GM12873 (cell line): ENCODE results near the gene SRCIN1.

ENCODE experiments used
- CTCF ChIP-seq: IDR thresholded peaks from 2 replicates; pipeline ENCODE4 v1.5.1; 2012; ENCODE audit warnings: low read depth, mild to moderate bottlenecking, moderate library complexity, low read length, control low read depth; ENCODE audit not compliant: insufficient read depth; ENCODE audit errors: missing control alignments

Gene SRCIN1

GRCh38 chr17:38508954-38509771 lies 96.6 kb downstream of the SRCIN1 start:
- peak; percentile 93 for TF ChIP-seq CTCF

- no peak for TF ChIP-seq CTCF
Observed at GRCh38 chr17:38508570-38508950, 97.2 kb downstream of the SRCIN1 start.

GRCh38 chr17:38507921-38508569 lies 97.7 kb downstream of the SRCIN1 start:
- no peak for TF ChIP-seq CTCF

- TF ChIP-seq CTCF = no peak
Observed at GRCh38 chr17:38507436-38507835, 98.3 kb downstream of the SRCIN1 start.

GRCh38 chr17:38504216-38504615 lies 101.5 kb downstream of the SRCIN1 start:
- TF ChIP-seq CTCF = no peak

- no peak for TF ChIP-seq CTCF
Observed at GRCh38 chr17:38498353-38498752, 107.4 kb downstream of the SRCIN1 start.
